Measurements from ENCODE around the gene RPSA. TPM values are rescaled to one million over a fixed set of nuclear protein-coding genes. Genes with fewer than 3 reads are reported as not detected.

Gene RPSA
- total and polyA plus RNA-seq, 2 experiments from 2014 or later, result 406 to 1,590 TPM

DNA sequence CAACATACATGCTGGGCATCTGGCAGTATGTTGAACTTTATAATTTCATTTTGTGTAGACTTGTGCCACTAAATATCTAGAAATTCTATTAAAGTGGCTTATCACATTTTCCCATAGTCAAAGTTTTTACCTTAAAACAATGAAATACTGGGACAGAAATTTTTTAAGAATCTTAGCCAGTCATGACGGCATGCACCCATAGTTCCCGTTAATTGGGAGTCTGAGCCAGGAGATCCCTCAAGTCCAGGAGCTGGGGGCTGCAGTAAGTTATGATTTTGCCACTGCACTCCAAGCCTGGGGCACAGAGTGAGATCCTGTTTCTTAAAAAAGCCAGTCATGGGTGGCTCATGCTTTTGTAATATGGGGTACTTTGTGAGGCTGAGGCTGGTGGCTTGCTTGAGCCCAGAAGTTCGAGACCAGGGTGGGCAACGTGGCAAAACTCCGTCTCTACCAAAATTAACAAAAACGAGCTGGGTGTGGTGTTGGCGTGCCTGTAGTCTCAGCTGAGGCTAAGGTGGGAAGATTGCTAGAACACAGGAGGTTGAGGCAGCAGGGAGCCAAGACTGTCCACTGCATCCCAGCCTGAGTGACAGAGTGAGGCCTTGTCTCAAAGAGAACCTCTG is 3.1 kb downstream of the RPSA start:
- H3K79me2 ChIP-seq (ENCODE audit: insufficient read depth), result peaks cover 41% of the 10 kb centered on the region
- H3K4me3 ChIP-seq, result peak overlapping the region; percentile 12; the same call in 1 of the 2 replicates
- peak overlapping the region; percentile 54 for H3K9ac ChIP-seq
- H3K27ac ChIP-seq, result peak overlapping the region; percentile 19
- H3K4me2 ChIP-seq (ENCODE audit: unreplicated experiment), result peak overlapping the region; percentile 39
- peaks cover 27% of the 10 kb centered on the region for H3K4me1 ChIP-seq (ENCODE audit: insufficient read depth)
- 64% methylated on average over 7 of the region's 7 CpGs for WGBS, 2 experiments (ENCODE audit: low coverage in 1 of 2, low lambda C conversion rate in 2 of 2, missing lambda C conversion rate in 2 of 2)
- TF ChIP-seq EZH2 (IDR thresholded peaks at IDR 0.05; ENCODE audit: insufficient read depth, poor library complexity, severe bottlenecking) (no peak), EZH2phosphoT487 (IDR thresholded peaks at IDR 0.05; ENCODE audit: insufficient read depth, low read depth) (no peak)
- no peak overlapping the region for H2AFZ ChIP-seq
- in situ Hi-C loops (cut with MboI), result no loop called here
- H4K20me1 ChIP-seq (ENCODE audit: insufficient read depth), result peaks cover 7% of the 10 kb centered on the region; the same call in 1 of the 2 replicates
- H3F3A ChIP-seq (ENCODE audit: insufficient read depth), result peaks cover 72% of the 10 kb centered on the region
- no peak for DNase-seq
- no peaks in the 10 kb centered on the region for H3K27me3 ChIP-seq (replicated peaks; ENCODE audit: insufficient read depth)
- H3K9me3 ChIP-seq (ENCODE audit: low read depth), result no peaks in the 10 kb centered on the region
- H3K36me3 ChIP-seq (ENCODE audit: low read depth), result peaks cover 62% of the 10 kb centered on the region
- H3K9me2 ChIP-seq (ENCODE audit: insufficient read depth), result no peaks in the 10 kb centered on the region

DNA sequence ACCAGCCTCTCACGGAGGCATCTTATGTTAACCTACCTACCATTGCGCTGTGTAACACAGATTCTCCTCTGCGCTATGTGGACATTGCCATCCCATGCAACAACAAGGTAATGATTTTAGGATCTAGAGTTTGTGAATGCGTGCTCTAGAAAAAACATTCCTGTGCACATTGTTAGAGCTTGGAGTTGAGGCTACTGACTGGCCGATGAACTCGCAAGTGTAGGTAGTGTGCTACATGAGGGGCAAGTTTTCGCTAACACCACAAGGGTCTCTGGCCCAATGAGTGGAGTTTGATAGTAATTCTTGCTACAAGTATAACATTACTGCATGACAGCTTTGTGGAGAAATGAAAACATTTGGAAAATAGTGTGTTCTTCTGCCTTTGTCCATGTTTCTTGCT is 4.4 kb downstream of the RPSA start:
- no peak overlapping the region for H3K27ac ChIP-seq
- H3K4me3 ChIP-seq, result no peak overlapping the region
- H3F3A ChIP-seq (ENCODE audit: insufficient read depth), result peaks cover 84% of the 10 kb centered on the region
- H3K9me2 ChIP-seq (ENCODE audit: insufficient read depth), result no peaks in the 10 kb centered on the region
- DNase-seq, result no peak
- TF ChIP-seq EZH2phosphoT487 (IDR thresholded peaks at IDR 0.05; ENCODE audit: insufficient read depth, low read depth) (no peak), EZH2 (IDR thresholded peaks at IDR 0.05; ENCODE audit: insufficient read depth, poor library complexity, severe bottlenecking) (no peak)
- 90 to 97% methylated on average over 7 of the region's 7 CpGs for WGBS, 2 experiments (ENCODE audit: low coverage in 1 of 2, low lambda C conversion rate in 2 of 2, missing lambda C conversion rate in 2 of 2)
- no peaks in the 10 kb centered on the region for H3K27me3 ChIP-seq (replicated peaks; ENCODE audit: insufficient read depth)
- H4K20me1 ChIP-seq (ENCODE audit: insufficient read depth), result peaks cover 7% of the 10 kb centered on the region; the same call in 1 of the 2 replicates
- peaks cover 62% of the 10 kb centered on the region for H3K36me3 ChIP-seq (ENCODE audit: low read depth)
- H3K9me3 ChIP-seq (ENCODE audit: low read depth), result no peaks in the 10 kb centered on the region
- H3K79me2 ChIP-seq (ENCODE audit: insufficient read depth), result peaks cover 41% of the 10 kb centered on the region
- in situ Hi-C loops (cut with MboI), result no loop called here
- H3K9ac ChIP-seq, result no peak overlapping the region
- no peak overlapping the region for H2AFZ ChIP-seq
- no peak overlapping the region for H3K4me2 ChIP-seq (ENCODE audit: unreplicated experiment)
- H3K4me1 ChIP-seq (ENCODE audit: insufficient read depth), result peaks cover 27% of the 10 kb centered on the region

DNA sequence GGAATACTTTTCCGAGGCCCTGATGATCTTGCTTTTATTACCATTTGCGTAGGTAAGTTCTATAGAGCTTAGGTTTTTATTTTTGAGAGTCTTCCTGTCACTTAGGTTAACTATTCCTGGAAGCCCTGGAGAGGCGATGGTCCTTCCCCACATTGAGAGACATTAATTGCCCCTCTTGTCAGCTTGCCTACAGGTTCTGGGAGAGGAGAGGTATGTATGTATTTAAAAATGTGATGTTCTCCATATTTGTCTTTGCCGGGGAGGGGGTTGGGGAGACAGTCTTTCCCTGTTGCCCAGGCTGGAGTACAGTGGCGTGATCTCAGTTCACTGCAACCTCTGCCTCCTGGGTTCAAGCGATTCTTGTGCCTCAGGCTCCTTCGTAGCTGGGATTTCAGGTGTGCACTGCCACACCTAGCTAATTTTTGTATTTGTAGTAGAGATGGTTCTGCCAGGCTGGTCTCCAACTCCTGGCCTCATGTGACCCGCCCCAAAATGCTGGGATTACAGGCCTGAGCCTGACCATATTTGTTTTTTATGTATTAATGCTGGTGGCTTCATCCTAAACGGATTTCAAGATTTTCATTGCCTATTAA is 6.2 kb downstream of the RPSA start:
- Histone ChIP-seq H3K36me3 (ENCODE audit: low read depth) (peaks cover 60% of the 10 kb centered on the region), H4K20me1 (ENCODE audit: insufficient read depth) (peaks cover 7% of the 10 kb centered on the region; the same call in 1 of the 2 replicates)

GRCh38 chr3:39413691-39414420 is 7.3 kb downstream of the RPSA start:
- WGBS, 2 experiments (ENCODE audit: low coverage in 1 of 2, low lambda C conversion rate in 2 of 2, missing lambda C conversion rate in 2 of 2), result 72% methylated on average over 6 of the region's 6 CpGs
- in situ Hi-C loops (cut with MboI), result no loop called here

More for the DNA sequence above, 6.2 kb downstream of the RPSA start:
- Histone ChIP-seq H3K9me3 (ENCODE audit: low read depth) (no peaks in the 10 kb centered on the region), H2AFZ (no peak overlapping the region), H3K4me2 (ENCODE audit: unreplicated experiment) (no peak overlapping the region), H3K9ac (no peak overlapping the region; the same call in 1 of the 2 replicates), H3K9me2 (ENCODE audit: insufficient read depth) (no peaks in the 10 kb centered on the region), H3K79me2 (ENCODE audit: insufficient read depth) (peaks cover 29% of the 10 kb centered on the region), H3K4me1 (ENCODE audit: insufficient read depth) (peaks cover 26% of the 10 kb centered on the region), H3K27me3 (replicated peaks; ENCODE audit: insufficient read depth) (no peaks in the 10 kb centered on the region), H3K27ac (no peak overlapping the region), H3K4me3 (no peak overlapping the region), H3F3A (ENCODE audit: insufficient read depth) (peaks cover 86% of the 10 kb centered on the region)
- 81 to 83% methylated on average over 9 of the region's 9 CpGs for WGBS, 2 experiments (ENCODE audit: low coverage in 1 of 2, low lambda C conversion rate in 2 of 2, missing lambda C conversion rate in 2 of 2)
- DNase-seq, result no peak
- in situ Hi-C loops (cut with MboI), result no loop called here
- TF ChIP-seq EZH2 (IDR thresholded peaks at IDR 0.05; ENCODE audit: insufficient read depth, poor library complexity, severe bottlenecking) (no peak), EZH2phosphoT487 (IDR thresholded peaks at IDR 0.05; ENCODE audit: insufficient read depth, low read depth) (no peak)

More at GRCh38 chr3:39413691-39414420, 7.3 kb downstream of the RPSA start:
- Histone ChIP-seq H3F3A (ENCODE audit: insufficient read depth) (peaks cover 76% of the 10 kb centered on the region), H3K4me3 (no peak overlapping the region), H3K9ac (0 out of 2 replicates have a peak overlapping the region, but pooled peaks have one; percentile 17), H3K9me3 (ENCODE audit: low read depth) (no peaks in the 10 kb centered on the region), H2AFZ (no peak overlapping the region), H3K36me3 (ENCODE audit: low read depth) (peaks cover 52% of the 10 kb centered on the region), H3K27ac (no peak overlapping the region; the same call in 1 of the 2 replicates), H3K27me3 (replicated peaks; ENCODE audit: insufficient read depth) (no peaks in the 10 kb centered on the region), H3K79me2 (ENCODE audit: insufficient read depth) (peaks cover 18% of the 10 kb centered on the region), H3K4me2 (ENCODE audit: unreplicated experiment) (no peak overlapping the region), H3K4me1 (ENCODE audit: insufficient read depth) (peaks cover 15% of the 10 kb centered on the region), H3K9me2 (ENCODE audit: insufficient read depth) (no peaks in the 10 kb centered on the region), H4K20me1 (ENCODE audit: insufficient read depth) (peaks cover 7% of the 10 kb centered on the region; the same call in 1 of the 2 replicates)
- TF ChIP-seq EZH2 (IDR thresholded peaks at IDR 0.05; ENCODE audit: insufficient read depth, poor library complexity, severe bottlenecking) (no peak), EZH2phosphoT487 (IDR thresholded peaks at IDR 0.05; ENCODE audit: insufficient read depth, low read depth) (no peak)
- DNase-seq, result peak; percentile 23
